Thyroid gland (tissue), 4 donors: ENCODE measurements around the gene GRAMD4.

Source experiments
- POLR2A ChIP-seq, 2 donors: fragments of 450-650 bp; IDR thresholded peaks; one replicate each; pipeline ENCODE4 v1.6.1; 2017; ENCODE audit warnings: antibody characterized with exemption in 2 of 2, mild to moderate bottlenecking in 2 of 2, moderate library complexity in 1 of 2
- TF ChIP-seq, protein P1 (sequence below), 6 experiments: fragments of 200-600 bp in 3 of 6; fragments of 450-650 bp in 3 of 6; sonication (generic) in 3 of 6; IDR thresholded peaks; one replicate each; pipeline ENCODE4 v1.5.1; 2016 to 2019; ENCODE audit warnings: antibody characterized with exemption in 6 of 6, mild to moderate bottlenecking in 2 of 6, inconsistent platforms in 1 of 6, moderate library complexity in 1 of 6

DNA sequence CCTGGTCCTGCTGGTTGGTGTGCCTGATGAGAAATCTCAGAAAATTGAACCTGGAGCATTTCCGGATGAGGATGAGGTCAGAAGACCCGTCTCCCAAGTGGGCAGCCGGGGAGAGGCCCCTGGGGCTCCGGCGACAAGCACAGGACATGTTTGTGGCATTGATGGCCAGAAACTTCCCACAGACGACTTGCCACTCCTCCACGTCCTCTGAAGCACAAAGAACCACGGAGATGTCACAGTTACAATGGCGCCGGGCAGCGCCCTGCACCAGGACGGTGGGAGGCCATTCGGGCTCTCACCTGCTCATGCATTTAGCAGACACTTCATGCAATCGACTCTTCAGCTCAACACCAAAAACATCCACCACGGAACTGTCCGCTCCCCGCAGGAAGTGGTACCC, 71.4 kb downstream of the GRAMD4 start:
- TF ChIP-seq, protein P1, sequence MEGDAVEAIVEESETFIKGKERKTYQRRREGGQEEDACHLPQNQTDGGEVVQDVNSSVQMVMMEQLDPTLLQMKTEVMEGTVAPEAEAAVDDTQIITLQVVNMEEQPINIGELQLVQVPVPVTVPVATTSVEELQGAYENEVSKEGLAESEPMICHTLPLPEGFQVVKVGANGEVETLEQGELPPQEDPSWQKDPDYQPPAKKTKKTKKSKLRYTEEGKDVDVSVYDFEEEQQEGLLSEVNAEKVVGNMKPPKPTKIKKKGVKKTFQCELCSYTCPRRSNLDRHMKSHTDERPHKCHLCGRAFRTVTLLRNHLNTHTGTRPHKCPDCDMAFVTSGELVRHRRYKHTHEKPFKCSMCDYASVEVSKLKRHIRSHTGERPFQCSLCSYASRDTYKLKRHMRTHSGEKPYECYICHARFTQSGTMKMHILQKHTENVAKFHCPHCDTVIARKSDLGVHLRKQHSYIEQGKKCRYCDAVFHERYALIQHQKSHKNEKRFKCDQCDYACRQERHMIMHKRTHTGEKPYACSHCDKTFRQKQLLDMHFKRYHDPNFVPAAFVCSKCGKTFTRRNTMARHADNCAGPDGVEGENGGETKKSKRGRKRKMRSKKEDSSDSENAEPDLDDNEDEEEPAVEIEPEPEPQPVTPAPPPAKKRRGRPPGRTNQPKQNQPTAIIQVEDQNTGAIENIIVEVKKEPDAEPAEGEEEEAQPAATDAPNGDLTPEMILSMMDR (IDR thresholded peaks at IDR 0.05) = no peak
- TF ChIP-seq POLR2A (IDR thresholded peaks at IDR 0.05) = no peak
